Stomach (tissue), 4 donors: ENCODE data around the gene IL1R2.

Experiments used
- POLR2A ChIP-seq, 4 donors: fragments of 450-650 bp; IDR thresholded peaks; one replicate each; pipeline ENCODE4 v1.6.1; 2016; ENCODE audit warnings: antibody characterized with exemption in 4 of 4, control low read depth in 2 of 4, mild to moderate bottlenecking in 1 of 4, moderate library complexity in 1 of 4
- POLR2AphosphoS5 ChIP-seq, 3 donors: sonication (generic); formaldehyde crosslinking; IDR thresholded peaks; one replicate each; pipeline ENCODE4 v1.6.1; 2016; ENCODE audit warnings: antibody characterized with exemption in 3 of 3
- TF ChIP-seq, protein P1 (sequence below), 7 experiments: fragments of 450-650 bp in 4 of 7; fragments of 200-600 bp in 3 of 7; sonication (generic) in 3 of 7; IDR thresholded peaks; one replicate each; pipeline ENCODE4 v1.5.1; 2016 to 2019; ENCODE audit warnings: antibody characterized with exemption in 7 of 7, control low read depth in 2 of 7, mild to moderate bottlenecking in 1 of 7

GRCh38 chr2:102044967-102045489, 53.3 kb downstream of the IL1R2 start:
- TF ChIP-seq POLR2AphosphoS5 (IDR thresholded peaks at IDR 0.05) (no peak), POLR2A (IDR thresholded peaks at IDR 0.05) (no peak)
- TF ChIP-seq, protein P1, sequence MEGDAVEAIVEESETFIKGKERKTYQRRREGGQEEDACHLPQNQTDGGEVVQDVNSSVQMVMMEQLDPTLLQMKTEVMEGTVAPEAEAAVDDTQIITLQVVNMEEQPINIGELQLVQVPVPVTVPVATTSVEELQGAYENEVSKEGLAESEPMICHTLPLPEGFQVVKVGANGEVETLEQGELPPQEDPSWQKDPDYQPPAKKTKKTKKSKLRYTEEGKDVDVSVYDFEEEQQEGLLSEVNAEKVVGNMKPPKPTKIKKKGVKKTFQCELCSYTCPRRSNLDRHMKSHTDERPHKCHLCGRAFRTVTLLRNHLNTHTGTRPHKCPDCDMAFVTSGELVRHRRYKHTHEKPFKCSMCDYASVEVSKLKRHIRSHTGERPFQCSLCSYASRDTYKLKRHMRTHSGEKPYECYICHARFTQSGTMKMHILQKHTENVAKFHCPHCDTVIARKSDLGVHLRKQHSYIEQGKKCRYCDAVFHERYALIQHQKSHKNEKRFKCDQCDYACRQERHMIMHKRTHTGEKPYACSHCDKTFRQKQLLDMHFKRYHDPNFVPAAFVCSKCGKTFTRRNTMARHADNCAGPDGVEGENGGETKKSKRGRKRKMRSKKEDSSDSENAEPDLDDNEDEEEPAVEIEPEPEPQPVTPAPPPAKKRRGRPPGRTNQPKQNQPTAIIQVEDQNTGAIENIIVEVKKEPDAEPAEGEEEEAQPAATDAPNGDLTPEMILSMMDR (IDR thresholded peaks at IDR 0.05): no peak
